ENCODE measurements around the gene CABCOCO1.

The CABCOCO1 gene

DNA sequence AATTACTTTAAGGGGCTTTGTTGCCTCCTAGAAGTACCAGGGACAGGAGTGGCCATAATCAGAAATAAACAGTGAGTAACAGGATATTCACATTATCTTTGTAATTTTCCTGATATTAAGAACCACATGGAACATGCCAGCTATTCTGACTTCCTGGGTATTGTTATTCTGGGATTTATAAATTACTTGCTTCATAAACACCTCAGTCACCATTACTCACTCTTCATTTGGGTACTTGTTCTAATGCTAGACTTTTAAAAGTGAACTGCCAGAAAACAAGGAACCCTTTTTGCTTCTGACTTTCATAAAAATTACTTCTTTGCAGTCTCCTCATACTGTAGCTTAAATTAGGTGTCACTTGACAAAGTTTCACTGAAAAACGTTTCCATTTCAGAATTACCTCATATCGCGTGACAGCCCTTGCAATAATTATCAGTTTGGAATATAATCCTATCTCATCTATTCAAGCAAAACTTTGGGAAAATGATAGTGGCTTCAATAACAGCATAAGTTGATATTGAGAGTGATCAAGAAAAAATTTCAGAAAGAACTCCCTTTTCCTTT is 29.8 kb downstream of the CABCOCO1 start:
- Histone ChIP-seq H3K4me3 (ENCODE audit: low read depth in 1 of 2, low read length in 2 of 2) (no peak overlapping the region), H3K79me2 (ENCODE audit: insufficient read depth, low read length) (no peaks in the 10 kb centered on the region), H3K4me1 (ENCODE audit: insufficient read depth, low read length) (no peaks in the 10 kb centered on the region), H3K9me3 (ENCODE audit: insufficient read depth, low read length, severe bottlenecking) (no peaks in the 10 kb centered on the region), H3K36me3 (ENCODE audit: insufficient read depth, low read length) (no peaks in the 10 kb centered on the region), H4K20me1 (ENCODE audit: insufficient read depth, low read length) (no peaks in the 10 kb centered on the region), H3K9ac (ENCODE audit: low read depth, low read length) (no peak overlapping the region), H3K4me2 (ENCODE audit: insufficient read depth, low read length) (no peak overlapping the region), H2AFZ (ENCODE audit: low read depth, low read length) (no peak overlapping the region), H3K27me3 (ENCODE audit: insufficient read depth, low read length, poor library complexity) (no peaks in the 10 kb centered on the region), H3K27ac (ENCODE audit: low read length) (no peak overlapping the region)
- DNase-seq (no peak), ATAC-seq (ENCODE audit: insufficient read depth, low read depth) (no peak)
- TF ChIP-seq CTCF (IDR thresholded peaks at IDR 0.05; ENCODE audit: borderline replicate concordance, extremely low read depth, low read length, poor library complexity, severe bottlenecking), result no peak
- no peak for TF ChIP-seq EZH2 (IDR thresholded peaks at IDR 0.05; ENCODE audit: borderline replicate concordance, low read depth, low read length, severe bottlenecking)

GRCh38 chr10:61698968-61699655 is 36.4 kb downstream of the CABCOCO1 start:
- no peaks in the 10 kb centered on the region for H3K9me3 ChIP-seq (ENCODE audit: insufficient read depth, low read length, severe bottlenecking)
- TF ChIP-seq CTCF (IDR thresholded peaks at IDR 0.05; ENCODE audit: borderline replicate concordance, extremely low read depth, low read length, poor library complexity, severe bottlenecking), result no peak
- no peak for TF ChIP-seq EZH2 (IDR thresholded peaks at IDR 0.05; ENCODE audit: borderline replicate concordance, low read depth, low read length, severe bottlenecking)
- ATAC-seq (ENCODE audit: insufficient read depth, low read depth) (no peak), DNase-seq (no peak)
- H3K27me3 ChIP-seq (ENCODE audit: insufficient read depth, low read length, poor library complexity), result no peaks in the 10 kb centered on the region
- H4K20me1 ChIP-seq (ENCODE audit: insufficient read depth, low read length), result no peaks in the 10 kb centered on the region
- no peaks in the 10 kb centered on the region for H3K79me2 ChIP-seq (ENCODE audit: insufficient read depth, low read length)
- no peak overlapping the region for H2AFZ ChIP-seq (ENCODE audit: low read depth, low read length)
- H3K9ac ChIP-seq (ENCODE audit: low read depth, low read length), result no peak overlapping the region
- no peaks in the 10 kb centered on the region for H3K4me1 ChIP-seq (ENCODE audit: insufficient read depth, low read length)
- H3K4me2 ChIP-seq (ENCODE audit: insufficient read depth, low read length), result no peak overlapping the region
- H3K36me3 ChIP-seq (ENCODE audit: insufficient read depth, low read length), result no peaks in the 10 kb centered on the region
- no peak overlapping the region for H3K4me3 ChIP-seq (ENCODE audit: low read depth in 1 of 2, low read length in 2 of 2)
- no peak overlapping the region for H3K27ac ChIP-seq (ENCODE audit: low read length)

- H3K9ac ChIP-seq (ENCODE audit: low read depth, low read length), result no peak overlapping the region
- no peak overlapping the region for H3K27ac ChIP-seq (ENCODE audit: low read length)
- H3K9me3 ChIP-seq (ENCODE audit: insufficient read depth, low read length, severe bottlenecking), result no peaks in the 10 kb centered on the region
- H3K27me3 ChIP-seq (ENCODE audit: insufficient read depth, low read length, poor library complexity), result no peaks in the 10 kb centered on the region
- DNase-seq, result no peak
- H3K4me3 ChIP-seq (ENCODE audit: low read depth in 1 of 2, low read length in 2 of 2), result no peak overlapping the region
- ATAC-seq (ENCODE audit: insufficient read depth, low read depth), result no peak
- no peaks in the 10 kb centered on the region for H3K4me1 ChIP-seq (ENCODE audit: insufficient read depth, low read length)
- TF ChIP-seq EZH2 (IDR thresholded peaks at IDR 0.05; ENCODE audit: borderline replicate concordance, low read depth, low read length, severe bottlenecking) (no peak), CTCF (IDR thresholded peaks at IDR 0.05; ENCODE audit: borderline replicate concordance, extremely low read depth, low read length, poor library complexity, severe bottlenecking) (no peak)
- H2AFZ ChIP-seq (ENCODE audit: low read depth, low read length), result no peak overlapping the region
- H3K79me2 ChIP-seq (ENCODE audit: insufficient read depth, low read length), result no peaks in the 10 kb centered on the region
- no peaks in the 10 kb centered on the region for H4K20me1 ChIP-seq (ENCODE audit: insufficient read depth, low read length)
- H3K36me3 ChIP-seq (ENCODE audit: insufficient read depth, low read length), result no peaks in the 10 kb centered on the region
- no peak overlapping the region for H3K4me2 ChIP-seq (ENCODE audit: insufficient read depth, low read length)
These were observed 38.5 kb downstream of the CABCOCO1 start for GRCh38 chr10:61701055-61701705.

All from DND-41 (cell line).